GM19043 (cell line): ENCODE results near the gene TGFB1I1.
"Not testable (repeated sequence)": the region's sequence is repeated elsewhere in the genome, so short reads cannot be mapped to it uniquely, and the experiment has no call there.

Source experiments
- ATAC-seq: cut with Tn5 transposase; IDR thresholded peaks from one replicate; pipeline ENCODE4 v1.9.1; 2021; ENCODE audit warnings: low read depth; ENCODE audit not compliant: unreplicated experiment

Gene TGFB1I1

DNA sequence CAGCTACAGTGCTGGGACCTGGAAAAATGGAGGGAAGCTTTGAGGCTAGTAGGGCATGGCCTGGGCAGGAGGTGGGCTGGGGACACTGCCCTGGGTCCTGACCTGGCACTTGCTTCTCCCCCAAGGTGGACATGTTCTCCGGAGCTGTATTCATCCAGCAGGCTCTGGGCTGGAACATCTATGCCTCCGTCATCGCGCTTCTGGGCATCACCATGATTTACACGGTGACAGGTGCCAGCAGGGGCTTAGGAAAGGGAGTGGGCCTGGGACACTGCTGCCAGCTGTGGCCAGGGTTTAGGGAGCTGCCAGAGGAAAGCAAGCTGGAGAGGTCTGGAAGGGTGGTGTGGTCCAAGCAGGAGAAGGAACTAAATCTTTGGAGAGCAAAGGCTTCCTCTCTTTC, 14.1 kb downstream of the TGFB1I1 start:
- no peak for ATAC-seq

- ATAC-seq = no peak
These were observed 15.2 kb downstream of the TGFB1I1 start for GRCh38 chr16:31487071-31487719.

DNA sequence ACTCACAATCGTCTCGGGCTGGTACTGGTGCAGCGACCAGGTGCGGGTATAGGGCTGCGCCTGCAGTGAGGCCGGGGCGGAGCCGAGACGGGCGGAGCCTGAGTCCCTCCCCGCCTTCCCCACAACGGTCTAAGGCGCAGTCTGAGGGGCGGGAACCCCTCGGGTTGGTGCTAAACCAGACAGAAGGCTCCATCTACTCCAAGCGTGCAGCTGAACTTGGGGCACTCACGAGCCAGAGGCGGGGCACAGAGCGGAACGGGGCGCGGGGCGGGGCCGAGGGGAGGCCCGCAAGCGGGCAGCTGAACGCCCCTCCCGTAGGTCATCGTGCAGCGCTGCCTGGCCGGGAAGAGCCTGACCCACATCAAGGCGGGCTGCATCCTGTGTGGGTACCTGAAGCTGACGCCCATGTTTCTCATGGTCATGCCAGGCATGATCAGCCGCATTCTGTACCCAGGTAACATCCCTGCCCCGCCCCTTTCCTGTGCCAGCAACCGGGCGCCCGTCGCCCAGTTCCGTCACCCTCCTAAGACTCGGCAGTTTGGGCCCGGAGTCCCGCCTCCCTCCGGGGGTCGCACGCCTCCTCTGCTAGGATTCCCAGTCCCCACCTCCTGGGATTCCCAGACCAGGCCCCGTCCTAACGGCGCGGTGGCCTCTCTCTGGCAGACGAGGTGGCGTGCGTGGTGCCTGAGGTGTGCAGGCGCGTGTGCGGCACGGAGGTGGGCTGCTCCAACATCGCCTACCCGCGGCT, 15.9 kb downstream of the TGFB1I1 start:
- peak; percentile 82 for ATAC-seq

- no peak for ATAC-seq
These were observed 16.7 kb downstream of the TGFB1I1 start for GRCh38 chr16:31488468-31489297.

GRCh38 chr16:31489298-31489564, 17.3 kb downstream of the TGFB1I1 start:
- no peak for ATAC-seq

GRCh38 chr16:31489616-31490584, 17.9 kb downstream of the TGFB1I1 start:
- no peak for ATAC-seq

DNA sequence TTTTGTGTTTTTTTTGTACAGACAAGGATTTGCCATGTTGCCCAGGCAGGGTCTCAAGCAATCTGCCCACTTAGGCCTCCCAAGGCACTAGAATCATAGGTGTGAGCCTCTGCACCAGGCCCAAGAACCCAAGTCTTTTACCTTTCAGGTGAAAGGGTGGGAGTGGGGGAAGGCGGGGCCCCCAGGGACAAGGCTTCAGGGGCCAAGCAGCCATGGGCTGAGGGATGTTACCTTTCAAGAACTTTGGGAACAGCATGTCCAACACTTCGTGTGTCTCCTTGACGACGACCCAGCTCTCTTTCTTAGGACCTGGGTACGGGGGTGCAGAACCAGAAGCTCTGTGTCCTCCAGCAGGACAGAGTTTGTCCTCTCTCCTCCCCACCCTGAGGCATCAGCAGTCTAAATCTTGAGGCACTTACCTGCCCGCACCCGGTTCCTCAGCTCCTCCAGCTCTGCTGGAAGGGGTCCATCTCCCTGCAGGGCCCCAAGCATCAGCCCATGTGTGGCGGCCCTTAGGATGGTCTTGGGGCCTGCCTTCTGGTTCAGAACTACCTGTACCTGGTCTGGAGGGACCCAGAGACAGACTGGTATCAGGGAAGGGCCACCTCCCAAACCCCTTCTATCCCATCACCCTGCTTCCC, 19.9 kb downstream of the TGFB1I1 start:
- no peak for ATAC-seq

- ATAC-seq = no peak
These were observed 21.7 kb downstream of the TGFB1I1 start for GRCh38 chr16:31493506-31494125.

DNA sequence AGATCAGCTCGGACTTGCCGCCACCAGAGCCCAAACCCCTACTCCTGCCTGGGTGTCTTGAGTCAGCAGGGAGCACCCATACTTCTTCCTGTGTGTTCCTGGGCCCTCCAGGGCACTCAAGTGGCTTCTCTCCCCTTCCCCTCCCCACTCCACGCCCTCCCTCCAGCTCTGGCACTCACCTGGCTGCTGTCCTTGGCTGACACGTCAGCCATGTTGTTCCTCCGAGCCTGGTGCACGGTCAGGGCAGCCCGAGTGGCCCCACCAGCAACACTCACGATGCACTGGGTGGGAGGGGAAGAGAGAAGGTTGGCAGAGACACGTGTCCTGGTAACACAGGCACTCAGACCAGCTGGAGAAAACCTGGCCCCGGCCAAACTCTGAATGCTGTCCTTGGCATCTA, 24.7 kb downstream of the TGFB1I1 start:
- no peak for ATAC-seq

DNA sequence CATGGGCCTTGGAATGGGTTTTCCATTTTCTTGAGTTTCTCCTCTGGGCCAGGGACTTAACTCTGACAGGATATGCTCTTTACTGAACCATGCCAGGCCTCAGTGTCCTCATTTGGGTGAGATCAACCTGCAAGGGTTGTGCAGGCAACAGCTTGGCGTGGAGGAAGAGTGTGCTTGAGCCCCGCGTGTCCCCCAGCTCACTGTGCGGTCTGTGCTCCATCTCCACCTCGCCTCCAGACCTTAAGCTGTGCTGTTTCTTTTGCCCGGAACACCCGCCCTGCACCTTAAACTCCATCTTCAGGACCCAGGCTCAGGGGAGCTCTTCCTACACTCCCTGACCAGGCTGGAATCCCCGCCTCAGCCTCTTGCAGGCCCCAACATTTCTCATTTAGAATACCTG, 26.5 kb downstream of the TGFB1I1 start:
- no peak for ATAC-seq

DNA sequence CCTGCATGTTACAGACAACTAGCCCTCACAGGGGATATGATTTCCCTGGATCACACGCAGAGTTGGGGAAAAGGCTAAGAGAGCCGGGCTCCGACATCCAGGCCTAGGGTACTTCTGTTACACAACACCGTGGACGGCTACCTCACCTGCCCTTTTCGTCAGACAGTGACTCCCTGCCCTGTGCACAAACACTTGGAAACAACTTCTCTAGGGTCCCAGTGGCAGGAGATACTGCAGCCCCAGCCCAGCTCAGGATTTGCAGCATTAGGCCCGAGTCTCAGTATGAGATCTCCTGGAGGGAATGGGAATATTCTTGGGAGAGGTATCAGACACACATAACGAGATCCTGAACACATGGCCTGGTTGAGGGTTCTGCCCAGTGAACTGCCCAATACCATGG, 28.0 kb downstream of the TGFB1I1 start:
- no peak for ATAC-seq

DNA sequence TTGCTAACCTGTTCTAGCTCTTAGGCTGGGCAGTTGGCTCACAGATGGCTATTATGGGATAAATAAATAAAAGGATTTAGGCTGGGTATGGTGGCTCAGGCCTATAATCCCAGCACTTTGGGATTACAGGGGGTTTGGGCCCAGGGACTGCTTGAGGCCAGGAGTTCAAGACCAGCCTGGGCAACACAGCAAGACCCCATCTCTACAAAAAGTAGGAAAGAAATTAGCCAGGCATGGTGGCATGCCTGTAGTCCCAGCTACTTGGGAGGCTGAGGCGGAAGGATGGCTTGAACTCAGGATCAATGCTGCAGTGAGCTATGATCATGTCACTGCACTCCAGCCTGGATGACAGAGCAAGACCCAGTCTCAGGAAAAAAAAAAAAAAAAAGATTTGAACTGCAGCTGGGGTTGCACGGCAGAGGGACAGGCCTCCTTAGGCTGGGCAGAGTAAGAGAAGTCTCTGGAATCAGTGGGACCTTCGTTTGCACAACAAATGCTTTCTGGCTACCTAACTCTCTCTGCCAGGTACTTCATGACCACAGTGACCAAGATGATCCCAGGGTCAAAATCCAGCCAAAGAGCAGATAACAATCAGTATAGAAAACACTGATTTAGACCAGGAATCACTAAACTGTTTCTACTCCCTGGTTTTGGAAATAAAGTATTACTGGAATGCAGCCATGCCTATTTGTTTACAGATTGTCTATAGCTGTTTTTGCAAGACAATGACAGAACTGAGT, 29.4 kb downstream of the TGFB1I1 start:
- ATAC-seq = no peak

DNA sequence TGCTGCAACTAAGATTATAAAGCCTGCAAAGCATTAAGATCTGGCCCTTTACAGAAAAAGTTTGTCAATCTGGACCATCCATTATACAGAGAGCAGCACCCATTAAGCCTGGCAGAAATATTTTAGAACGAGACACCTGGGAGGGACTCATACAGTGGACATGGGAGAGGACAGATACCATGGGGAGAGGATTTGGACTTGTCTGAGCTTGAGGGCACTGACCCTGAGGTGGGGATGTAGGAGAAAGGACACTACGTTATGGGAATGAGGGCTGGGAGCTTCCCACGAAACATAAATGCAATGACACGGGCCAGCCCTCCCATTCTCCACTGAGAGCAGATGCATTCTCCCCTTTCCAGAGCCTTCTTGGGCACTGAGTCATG, 30.0 kb downstream of the TGFB1I1 start:
- no peak for ATAC-seq

DNA sequence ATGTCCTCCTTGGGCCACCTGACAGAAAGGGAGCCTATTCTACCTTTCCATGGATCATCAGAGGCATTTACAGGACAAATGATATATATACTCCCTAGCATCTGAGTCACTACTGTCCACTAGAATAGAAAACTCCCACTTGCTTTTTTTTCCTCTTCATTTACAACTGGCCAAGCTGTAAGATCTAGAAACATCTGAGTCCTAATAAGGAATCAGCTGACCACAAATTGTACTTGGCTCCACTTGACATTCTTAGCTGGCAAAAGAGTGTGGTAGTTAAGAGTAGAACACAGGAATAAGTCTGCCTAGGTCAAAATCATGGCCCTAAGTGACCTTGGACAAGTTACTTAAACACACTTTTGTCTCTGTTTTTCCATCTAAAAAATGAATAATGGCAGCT, 31.0 kb downstream of the TGFB1I1 start:
- ATAC-seq = no peak

- ATAC-seq = not testable (repeated sequence)
These were observed 31.6 kb downstream of the TGFB1I1 start for GRCh38 chr16:31503555-31503954.

GRCh38 chr16:31504159-31504558, 32.2 kb downstream of the TGFB1I1 start:
- ATAC-seq = no peak

DNA sequence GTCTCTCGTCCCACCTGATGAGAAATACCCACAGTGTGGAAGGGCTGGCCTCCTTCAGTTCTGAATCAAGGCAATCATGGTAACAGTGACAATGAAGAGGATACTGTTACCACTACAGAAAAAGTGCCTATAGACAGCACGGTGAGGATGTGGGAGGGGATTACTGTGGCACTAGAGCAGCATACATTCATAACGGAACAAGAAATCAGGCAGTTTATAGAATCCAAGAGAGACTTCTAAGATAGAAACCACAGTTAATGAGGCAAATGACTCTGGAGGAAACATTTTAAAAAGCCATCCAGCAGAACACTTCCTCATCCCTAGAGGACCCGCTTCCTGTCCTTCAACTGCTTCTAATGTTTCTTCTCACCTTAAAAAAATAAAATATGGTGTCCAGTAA, 33.5 kb downstream of the TGFB1I1 start:
- peak; percentile 45 for ATAC-seq

GRCh38 chr16:31507617-31507928, 35.6 kb downstream of the TGFB1I1 start:
- no peak for ATAC-seq
